ENCODE measurements around the gene AKAP13.

DNA sequence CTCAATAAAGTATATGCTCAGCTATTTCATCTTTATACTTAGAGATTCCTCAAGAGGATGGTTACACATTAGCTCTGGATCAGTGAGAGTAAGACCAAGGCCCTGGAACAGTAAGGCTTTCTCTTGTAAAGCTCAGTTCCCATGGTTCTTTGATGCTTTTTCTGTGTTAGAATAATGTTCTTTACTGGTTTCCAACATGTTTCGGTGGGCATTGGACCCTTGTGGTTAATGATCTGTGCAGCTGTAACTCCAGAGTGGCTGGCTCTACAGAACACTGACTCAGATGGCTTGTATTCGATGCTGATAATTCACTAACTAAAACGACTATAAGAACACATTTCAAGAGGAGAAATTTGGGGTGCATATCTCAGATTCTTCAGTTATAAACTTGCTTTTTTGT, 114.7 kb downstream of the AKAP13 start:
- TF ChIP-seq, protein P1, sequence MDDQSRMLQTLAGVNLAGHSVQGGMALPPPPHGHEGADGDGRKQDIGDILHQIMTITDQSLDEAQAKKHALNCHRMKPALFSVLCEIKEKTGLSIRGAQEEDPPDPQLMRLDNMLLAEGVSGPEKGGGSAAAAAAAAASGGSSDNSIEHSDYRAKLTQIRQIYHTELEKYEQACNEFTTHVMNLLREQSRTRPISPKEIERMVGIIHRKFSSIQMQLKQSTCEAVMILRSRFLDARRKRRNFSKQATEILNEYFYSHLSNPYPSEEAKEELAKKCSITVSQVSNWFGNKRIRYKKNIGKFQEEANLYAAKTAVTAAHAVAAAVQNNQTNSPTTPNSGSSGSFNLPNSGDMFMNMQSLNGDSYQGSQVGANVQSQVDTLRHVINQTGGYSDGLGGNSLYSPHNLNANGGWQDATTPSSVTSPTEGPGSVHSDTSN (IDR thresholded peaks at IDR 0.05): no peak
- TF ChIP-seq, protein P2, sequence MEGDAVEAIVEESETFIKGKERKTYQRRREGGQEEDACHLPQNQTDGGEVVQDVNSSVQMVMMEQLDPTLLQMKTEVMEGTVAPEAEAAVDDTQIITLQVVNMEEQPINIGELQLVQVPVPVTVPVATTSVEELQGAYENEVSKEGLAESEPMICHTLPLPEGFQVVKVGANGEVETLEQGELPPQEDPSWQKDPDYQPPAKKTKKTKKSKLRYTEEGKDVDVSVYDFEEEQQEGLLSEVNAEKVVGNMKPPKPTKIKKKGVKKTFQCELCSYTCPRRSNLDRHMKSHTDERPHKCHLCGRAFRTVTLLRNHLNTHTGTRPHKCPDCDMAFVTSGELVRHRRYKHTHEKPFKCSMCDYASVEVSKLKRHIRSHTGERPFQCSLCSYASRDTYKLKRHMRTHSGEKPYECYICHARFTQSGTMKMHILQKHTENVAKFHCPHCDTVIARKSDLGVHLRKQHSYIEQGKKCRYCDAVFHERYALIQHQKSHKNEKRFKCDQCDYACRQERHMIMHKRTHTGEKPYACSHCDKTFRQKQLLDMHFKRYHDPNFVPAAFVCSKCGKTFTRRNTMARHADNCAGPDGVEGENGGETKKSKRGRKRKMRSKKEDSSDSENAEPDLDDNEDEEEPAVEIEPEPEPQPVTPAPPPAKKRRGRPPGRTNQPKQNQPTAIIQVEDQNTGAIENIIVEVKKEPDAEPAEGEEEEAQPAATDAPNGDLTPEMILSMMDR (IDR thresholded peaks at IDR 0.05): no peak
- no peak for TF ChIP-seq EP300 (IDR thresholded peaks at IDR 0.05; ENCODE audit: borderline replicate concordance in 1 of 2, low read depth in 1 of 2, low read length in 1 of 2)
- TF ChIP-seq JUND (IDR thresholded peaks at IDR 0.05): no peak
- no peak for TF ChIP-seq NFIC (IDR thresholded peaks at IDR 0.05; ENCODE audit: borderline replicate concordance)
- no peak for TF ChIP-seq RAD21 (IDR thresholded peaks at IDR 0.05; ENCODE audit: low read length)
- no peak for TF ChIP-seq POLR2AphosphoS5 (IDR thresholded peaks at IDR 0.05; ENCODE audit: low read depth, low read length)

All from SK-N-SH (cell line).